Activated naive CD8-positive, alpha-beta T cell (primary cell): ENCODE results near the gene CACNG3.

Source experiments
- H3K27ac Mint-ChIP-seq: one replicate; pipeline ENCODE4 v1.8.0; 2021; ENCODE audit warnings: mixed read lengths
- H3K27me3 Mint-ChIP-seq: one replicate; pipeline ENCODE4 v1.8.0; 2021; ENCODE audit warnings: mixed read lengths
- H3K36me3 Mint-ChIP-seq: one replicate; pipeline ENCODE4 v1.8.0; 2021; ENCODE audit warnings: mixed read lengths
- H3K4me1 Mint-ChIP-seq: one replicate; pipeline ENCODE4 v1.8.0; 2021; ENCODE audit warnings: low read depth, mixed read lengths
- H3K4me3 Mint-ChIP-seq: one replicate; pipeline ENCODE4 v1.8.0; 2021; ENCODE audit warnings: mild to moderate bottlenecking, mixed read lengths
- H3K9me3 Mint-ChIP-seq: one replicate; pipeline ENCODE4 v1.8.0; 2021; ENCODE audit warnings: low read depth, mixed read lengths

CACNG3 gene

GRCh38 chr16:24257958-24258357, 1.8 kb downstream of the CACNG3 start:
- no peak overlapping the region for H3K27ac Mint-ChIP-seq
- peaks cover 44% of the 10 kb centered on the region for H3K27me3 Mint-ChIP-seq
- H3K4me3 Mint-ChIP-seq, result no peak overlapping the region

GRCh38 chr16:24258791-24259190, 2.7 kb downstream of the CACNG3 start:
- H3K9me3 Mint-ChIP-seq, result no peaks in the 10 kb centered on the region
- H3K27ac Mint-ChIP-seq, result no peak overlapping the region
- no peak overlapping the region for H3K4me3 Mint-ChIP-seq
- H3K36me3 Mint-ChIP-seq, result no peaks in the 10 kb centered on the region
- H3K27me3 Mint-ChIP-seq, result peaks cover 36% of the 10 kb centered on the region
- H3K4me1 Mint-ChIP-seq, result peaks cover 2% of the 10 kb centered on the region

More at GRCh38 chr16:24257958-24258357, 1.8 kb downstream of the CACNG3 start:
- H3K9me3 Mint-ChIP-seq, result no peaks in the 10 kb centered on the region
- no peaks in the 10 kb centered on the region for H3K36me3 Mint-ChIP-seq
- peaks cover 2% of the 10 kb centered on the region for H3K4me1 Mint-ChIP-seq

- Mint-ChIP-seq H3K36me3 (no peaks in the 10 kb centered on the region), H3K4me3 (no peak overlapping the region), H3K4me1 (no peaks in the 10 kb centered on the region), H3K27me3 (peaks cover 18% of the 10 kb centered on the region), H3K9me3 (no peaks in the 10 kb centered on the region), H3K27ac (no peak overlapping the region)
Observed at GRCh38 chr16:24262816-24263215, 6.7 kb downstream of the CACNG3 start.

GRCh38 chr16:24270721-24271442, 14.7 kb downstream of the CACNG3 start:
- H3K9me3 Mint-ChIP-seq, result no peaks in the 10 kb centered on the region
- peaks cover 21% of the 10 kb centered on the region for H3K27me3 Mint-ChIP-seq
- no peak overlapping the region for H3K4me3 Mint-ChIP-seq
- H3K27ac Mint-ChIP-seq, result no peak overlapping the region
- no peaks in the 10 kb centered on the region for H3K4me1 Mint-ChIP-seq
- H3K36me3 Mint-ChIP-seq, result no peaks in the 10 kb centered on the region

- Mint-ChIP-seq H3K27ac (no peak overlapping the region), H3K36me3 (no peaks in the 10 kb centered on the region), H3K9me3 (no peaks in the 10 kb centered on the region), H3K4me3 (no peak overlapping the region), H3K27me3 (peaks cover 22% of the 10 kb centered on the region), H3K4me1 (no peaks in the 10 kb centered on the region)
Observed at GRCh38 chr16:24272379-24272778, 16.2 kb downstream of the CACNG3 start.

- Mint-ChIP-seq H3K4me3 (no peak overlapping the region), H3K4me1 (no peaks in the 10 kb centered on the region), H3K9me3 (no peaks in the 10 kb centered on the region), H3K27ac (no peak overlapping the region), H3K27me3 (peaks cover 19% of the 10 kb centered on the region), H3K36me3 (no peaks in the 10 kb centered on the region)
Observed at GRCh38 chr16:24273508-24274182, 17.5 kb downstream of the CACNG3 start.

GRCh38 chr16:24275413-24275812, 19.3 kb downstream of the CACNG3 start:
- H3K36me3 Mint-ChIP-seq, result no peaks in the 10 kb centered on the region
- no peak overlapping the region for H3K4me3 Mint-ChIP-seq
- H3K4me1 Mint-ChIP-seq, result no peaks in the 10 kb centered on the region
- no peak overlapping the region for H3K27ac Mint-ChIP-seq
- H3K9me3 Mint-ChIP-seq, result no peaks in the 10 kb centered on the region
- peaks cover 22% of the 10 kb centered on the region for H3K27me3 Mint-ChIP-seq

GRCh38 chr16:24279982-24280515, 23.9 kb downstream of the CACNG3 start:
- no peak overlapping the region for H3K4me3 Mint-ChIP-seq
- no peaks in the 10 kb centered on the region for H3K36me3 Mint-ChIP-seq
- peaks cover 17% of the 10 kb centered on the region for H3K27me3 Mint-ChIP-seq
- no peaks in the 10 kb centered on the region for H3K4me1 Mint-ChIP-seq
- H3K9me3 Mint-ChIP-seq, result no peaks in the 10 kb centered on the region
- H3K27ac Mint-ChIP-seq, result no peak overlapping the region

GRCh38 chr16:24281466-24281865, 25.3 kb downstream of the CACNG3 start:
- H3K9me3 Mint-ChIP-seq, result no peaks in the 10 kb centered on the region
- peaks cover 19% of the 10 kb centered on the region for H3K27me3 Mint-ChIP-seq
- H3K27ac Mint-ChIP-seq, result no peak overlapping the region
- H3K4me1 Mint-ChIP-seq, result no peaks in the 10 kb centered on the region
- H3K36me3 Mint-ChIP-seq, result no peaks in the 10 kb centered on the region
- no peak overlapping the region for H3K4me3 Mint-ChIP-seq

- H3K27ac Mint-ChIP-seq, result no peak overlapping the region
- H3K27me3 Mint-ChIP-seq, result peaks cover 13% of the 10 kb centered on the region
- H3K9me3 Mint-ChIP-seq, result no peaks in the 10 kb centered on the region
- no peaks in the 10 kb centered on the region for H3K4me1 Mint-ChIP-seq
- H3K4me3 Mint-ChIP-seq, result no peak overlapping the region
- no peaks in the 10 kb centered on the region for H3K36me3 Mint-ChIP-seq
Observed at GRCh38 chr16:24282141-24282540, 26.0 kb downstream of the CACNG3 start.

- Mint-ChIP-seq H3K4me3 (no peak overlapping the region), H3K36me3 (no peaks in the 10 kb centered on the region), H3K27ac (no peak overlapping the region), H3K27me3 (peaks cover 10% of the 10 kb centered on the region), H3K9me3 (no peaks in the 10 kb centered on the region), H3K4me1 (no peaks in the 10 kb centered on the region)
Observed at GRCh38 chr16:24286741-24287405, 30.7 kb downstream of the CACNG3 start.

- H3K36me3 Mint-ChIP-seq, result no peaks in the 10 kb centered on the region
- no peak overlapping the region for H3K27ac Mint-ChIP-seq
- peaks cover 9% of the 10 kb centered on the region for H3K27me3 Mint-ChIP-seq
- H3K9me3 Mint-ChIP-seq, result no peaks in the 10 kb centered on the region
- no peak overlapping the region for H3K4me3 Mint-ChIP-seq
- H3K4me1 Mint-ChIP-seq, result no peaks in the 10 kb centered on the region
Observed at GRCh38 chr16:24288516-24288915, 32.4 kb downstream of the CACNG3 start.

GRCh38 chr16:24289166-24289700, 33.1 kb downstream of the CACNG3 start:
- Mint-ChIP-seq H3K36me3 (no peaks in the 10 kb centered on the region), H3K27me3 (peaks cover 9% of the 10 kb centered on the region), H3K27ac (no peak overlapping the region), H3K9me3 (no peaks in the 10 kb centered on the region), H3K4me1 (no peaks in the 10 kb centered on the region), H3K4me3 (no peak overlapping the region)

- H3K9me3 Mint-ChIP-seq, result no peaks in the 10 kb centered on the region
- H3K4me3 Mint-ChIP-seq, result no peak overlapping the region
- no peaks in the 10 kb centered on the region for H3K36me3 Mint-ChIP-seq
- H3K27me3 Mint-ChIP-seq, result peaks cover 14% of the 10 kb centered on the region
- no peaks in the 10 kb centered on the region for H3K4me1 Mint-ChIP-seq
- no peak overlapping the region for H3K27ac Mint-ChIP-seq
Observed at GRCh38 chr16:24291932-24292331, 35.8 kb downstream of the CACNG3 start.

- no peaks in the 10 kb centered on the region for H3K9me3 Mint-ChIP-seq
- no peaks in the 10 kb centered on the region for H3K36me3 Mint-ChIP-seq
- H3K27me3 Mint-ChIP-seq, result peaks cover 14% of the 10 kb centered on the region
- H3K4me1 Mint-ChIP-seq, result no peaks in the 10 kb centered on the region
- H3K4me3 Mint-ChIP-seq, result no peak overlapping the region
- H3K27ac Mint-ChIP-seq, result no peak overlapping the region
Observed at GRCh38 chr16:24294131-24294530, 38.0 kb downstream of the CACNG3 start.
